ENCODE results near the gene CNTN2. TPM values are rescaled to one million over a fixed set of nuclear protein-coding genes. Genes with fewer than 3 reads are reported as not detected.

Gene CNTN2, protein sequence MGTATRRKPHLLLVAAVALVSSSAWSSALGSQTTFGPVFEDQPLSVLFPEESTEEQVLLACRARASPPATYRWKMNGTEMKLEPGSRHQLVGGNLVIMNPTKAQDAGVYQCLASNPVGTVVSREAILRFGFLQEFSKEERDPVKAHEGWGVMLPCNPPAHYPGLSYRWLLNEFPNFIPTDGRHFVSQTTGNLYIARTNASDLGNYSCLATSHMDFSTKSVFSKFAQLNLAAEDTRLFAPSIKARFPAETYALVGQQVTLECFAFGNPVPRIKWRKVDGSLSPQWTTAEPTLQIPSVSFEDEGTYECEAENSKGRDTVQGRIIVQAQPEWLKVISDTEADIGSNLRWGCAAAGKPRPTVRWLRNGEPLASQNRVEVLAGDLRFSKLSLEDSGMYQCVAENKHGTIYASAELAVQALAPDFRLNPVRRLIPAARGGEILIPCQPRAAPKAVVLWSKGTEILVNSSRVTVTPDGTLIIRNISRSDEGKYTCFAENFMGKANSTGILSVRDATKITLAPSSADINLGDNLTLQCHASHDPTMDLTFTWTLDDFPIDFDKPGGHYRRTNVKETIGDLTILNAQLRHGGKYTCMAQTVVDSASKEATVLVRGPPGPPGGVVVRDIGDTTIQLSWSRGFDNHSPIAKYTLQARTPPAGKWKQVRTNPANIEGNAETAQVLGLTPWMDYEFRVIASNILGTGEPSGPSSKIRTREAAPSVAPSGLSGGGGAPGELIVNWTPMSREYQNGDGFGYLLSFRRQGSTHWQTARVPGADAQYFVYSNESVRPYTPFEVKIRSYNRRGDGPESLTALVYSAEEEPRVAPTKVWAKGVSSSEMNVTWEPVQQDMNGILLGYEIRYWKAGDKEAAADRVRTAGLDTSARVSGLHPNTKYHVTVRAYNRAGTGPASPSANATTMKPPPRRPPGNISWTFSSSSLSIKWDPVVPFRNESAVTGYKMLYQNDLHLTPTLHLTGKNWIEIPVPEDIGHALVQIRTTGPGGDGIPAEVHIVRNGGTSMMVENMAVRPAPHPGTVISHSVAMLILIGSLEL
- polyA plus RNA-seq (3.2 and 5.0 TPM in 2 replicates), polyA minus RNA-seq (14.1 and 14.9 TPM in 2 replicates)

DNA sequence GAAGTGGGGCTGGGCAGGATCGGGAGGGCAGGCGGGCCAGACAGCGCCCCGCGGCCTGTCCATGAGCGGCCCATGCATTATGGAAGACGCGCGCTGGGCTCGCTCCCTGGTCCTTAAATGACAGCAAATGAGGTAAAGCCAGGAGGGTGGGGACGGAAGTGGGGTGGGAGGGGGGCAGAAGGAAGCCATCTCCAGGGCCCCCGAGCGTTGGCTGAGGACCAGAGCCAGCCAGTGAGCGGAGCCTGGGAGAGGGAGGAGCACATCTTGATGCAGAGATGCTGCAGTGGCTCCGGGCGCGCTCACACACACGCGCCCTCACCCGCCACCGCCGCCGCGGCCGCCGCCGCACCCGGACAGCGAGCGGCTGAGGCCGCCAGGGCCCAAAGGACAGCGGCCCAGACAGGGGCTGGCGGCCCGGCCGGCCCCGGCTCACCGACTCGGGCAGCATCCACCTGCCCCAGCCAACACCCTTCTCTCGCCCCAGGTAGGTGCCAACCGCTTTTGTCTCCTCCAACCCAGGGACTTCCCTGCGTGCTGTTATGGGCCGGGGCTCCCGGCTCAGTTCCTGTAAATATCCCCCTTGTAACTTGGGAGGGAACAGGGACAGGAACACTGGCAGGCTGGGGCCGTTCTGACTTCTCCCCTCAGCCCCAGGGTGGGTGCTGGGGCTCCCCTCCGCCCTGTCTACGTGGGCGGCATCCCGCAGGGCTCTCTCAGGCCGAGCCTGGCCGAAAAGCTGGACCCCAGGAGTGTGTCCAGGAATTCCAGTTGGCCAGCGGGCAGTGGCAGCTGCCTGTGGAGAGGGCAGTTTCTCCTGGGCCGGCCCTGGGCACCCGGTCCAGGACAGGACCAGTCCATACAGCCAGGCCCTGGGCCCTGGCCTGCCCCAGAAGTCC lies at the start of gene CNTN2:
TSS of gene CNTN2 (plus strand) at position 302 of the 896 bp plus-strand sequence. CDS start 9,974 bp downstream, outside the sequence.
- H3K27ac ChIP-seq (ENCODE audit: low read length), result no peak within 1 kb of the TSS

DNA sequence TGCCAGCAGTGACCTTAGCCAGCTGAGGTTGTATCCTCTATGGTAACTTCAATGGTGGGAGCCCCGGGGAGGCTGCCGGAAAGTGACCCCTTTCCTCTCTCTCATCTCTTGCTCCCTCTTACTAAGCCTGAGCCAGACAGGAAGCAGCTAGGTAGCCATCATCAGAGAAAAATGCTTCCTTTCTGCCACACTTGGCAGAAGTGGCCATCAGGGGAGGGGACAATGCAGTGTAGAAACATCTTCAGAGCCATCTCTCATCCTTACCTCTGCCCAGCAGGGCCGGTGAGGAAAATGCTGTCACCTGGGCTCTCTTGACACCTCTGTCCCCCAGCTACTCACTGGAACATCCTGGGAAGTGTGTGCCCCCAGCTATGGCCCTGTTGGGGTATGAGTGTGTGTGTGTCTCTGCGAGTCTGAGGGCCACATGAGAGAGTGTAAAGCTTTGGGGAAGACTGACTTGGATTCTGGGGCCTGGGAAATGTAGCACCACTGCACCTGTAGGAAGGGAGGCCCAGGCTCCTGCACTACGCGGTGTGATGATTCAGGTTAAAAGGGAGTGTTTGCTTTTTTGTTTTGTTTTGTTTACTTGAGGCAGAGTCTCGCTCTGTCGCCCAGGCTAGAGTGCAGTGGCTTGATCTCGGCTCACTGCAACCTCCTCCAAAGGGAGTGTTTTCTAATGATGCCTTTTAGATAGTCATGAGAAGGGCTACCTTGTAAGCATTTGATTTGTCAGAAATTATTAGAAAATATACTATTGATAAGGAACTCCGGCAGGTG lies 48.7 kb upstream of the CNTN2 start:
- H3K4me3 ChIP-seq (ENCODE audit: low read length), result no peak overlapping the region
- no peaks in the 10 kb centered on the region for H3K9me2 ChIP-seq (ENCODE audit: insufficient read depth, low read length)
- no peak overlapping the region for H3K27ac ChIP-seq (ENCODE audit: low read length)
- no peaks in the 10 kb centered on the region for H3K79me2 ChIP-seq (replicated peaks; ENCODE audit: insufficient read depth, low read length)
- no peak overlapping the region for H2AFZ ChIP-seq (ENCODE audit: low read depth, low read length)
- no peaks in the 10 kb centered on the region for H3K9me3 ChIP-seq (ENCODE audit: low read length)
- H3K9ac ChIP-seq (ENCODE audit: low read length), result no peak overlapping the region
- no peaks in the 10 kb centered on the region for H4K20me1 ChIP-seq (ENCODE audit: insufficient read depth)
- peaks cover 10% of the 10 kb centered on the region for H3K36me3 ChIP-seq (ENCODE audit: insufficient read depth, low read length)
- no peaks in the 10 kb centered on the region for H3K27me3 ChIP-seq (ENCODE audit: insufficient read depth, low read depth, low read length)
- no peak overlapping the region for H3K4me2 ChIP-seq (ENCODE audit: low read length)
- H3F3A ChIP-seq (ENCODE audit: insufficient read depth, low read length, poor library complexity, severe bottlenecking), result no peaks in the 10 kb centered on the region
- TF ChIP-seq, protein P1, sequence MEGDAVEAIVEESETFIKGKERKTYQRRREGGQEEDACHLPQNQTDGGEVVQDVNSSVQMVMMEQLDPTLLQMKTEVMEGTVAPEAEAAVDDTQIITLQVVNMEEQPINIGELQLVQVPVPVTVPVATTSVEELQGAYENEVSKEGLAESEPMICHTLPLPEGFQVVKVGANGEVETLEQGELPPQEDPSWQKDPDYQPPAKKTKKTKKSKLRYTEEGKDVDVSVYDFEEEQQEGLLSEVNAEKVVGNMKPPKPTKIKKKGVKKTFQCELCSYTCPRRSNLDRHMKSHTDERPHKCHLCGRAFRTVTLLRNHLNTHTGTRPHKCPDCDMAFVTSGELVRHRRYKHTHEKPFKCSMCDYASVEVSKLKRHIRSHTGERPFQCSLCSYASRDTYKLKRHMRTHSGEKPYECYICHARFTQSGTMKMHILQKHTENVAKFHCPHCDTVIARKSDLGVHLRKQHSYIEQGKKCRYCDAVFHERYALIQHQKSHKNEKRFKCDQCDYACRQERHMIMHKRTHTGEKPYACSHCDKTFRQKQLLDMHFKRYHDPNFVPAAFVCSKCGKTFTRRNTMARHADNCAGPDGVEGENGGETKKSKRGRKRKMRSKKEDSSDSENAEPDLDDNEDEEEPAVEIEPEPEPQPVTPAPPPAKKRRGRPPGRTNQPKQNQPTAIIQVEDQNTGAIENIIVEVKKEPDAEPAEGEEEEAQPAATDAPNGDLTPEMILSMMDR (IDR thresholded peaks at IDR 0.05; ENCODE audit: poor library complexity, severe bottlenecking), result no peak
- TF ChIP-seq MXI1 (conservative IDR thresholded peaks at IDR 0.05; ENCODE audit: poor library complexity, severe bottlenecking) (no peak), POLR2AphosphoS5 (IDR thresholded peaks at IDR 0.05) (no peak), EZH2 (IDR thresholded peaks at IDR 0.05; ENCODE audit: borderline replicate concordance, insufficient read depth, low read length, poor library complexity, severe bottlenecking) (no peak), EP300 (conservative IDR thresholded peaks at IDR 0.05; ENCODE audit: poor library complexity, severe bottlenecking) (no peak), SMC3 (conservative IDR thresholded peaks at IDR 0.05; ENCODE audit: poor library complexity) (no peak), RAD21 (conservative IDR thresholded peaks at IDR 0.05) (no peak), TAF1 (IDR thresholded peaks at IDR 0.05; ENCODE audit: low read depth) (no peak)
- TF ChIP-seq, protein P2, sequence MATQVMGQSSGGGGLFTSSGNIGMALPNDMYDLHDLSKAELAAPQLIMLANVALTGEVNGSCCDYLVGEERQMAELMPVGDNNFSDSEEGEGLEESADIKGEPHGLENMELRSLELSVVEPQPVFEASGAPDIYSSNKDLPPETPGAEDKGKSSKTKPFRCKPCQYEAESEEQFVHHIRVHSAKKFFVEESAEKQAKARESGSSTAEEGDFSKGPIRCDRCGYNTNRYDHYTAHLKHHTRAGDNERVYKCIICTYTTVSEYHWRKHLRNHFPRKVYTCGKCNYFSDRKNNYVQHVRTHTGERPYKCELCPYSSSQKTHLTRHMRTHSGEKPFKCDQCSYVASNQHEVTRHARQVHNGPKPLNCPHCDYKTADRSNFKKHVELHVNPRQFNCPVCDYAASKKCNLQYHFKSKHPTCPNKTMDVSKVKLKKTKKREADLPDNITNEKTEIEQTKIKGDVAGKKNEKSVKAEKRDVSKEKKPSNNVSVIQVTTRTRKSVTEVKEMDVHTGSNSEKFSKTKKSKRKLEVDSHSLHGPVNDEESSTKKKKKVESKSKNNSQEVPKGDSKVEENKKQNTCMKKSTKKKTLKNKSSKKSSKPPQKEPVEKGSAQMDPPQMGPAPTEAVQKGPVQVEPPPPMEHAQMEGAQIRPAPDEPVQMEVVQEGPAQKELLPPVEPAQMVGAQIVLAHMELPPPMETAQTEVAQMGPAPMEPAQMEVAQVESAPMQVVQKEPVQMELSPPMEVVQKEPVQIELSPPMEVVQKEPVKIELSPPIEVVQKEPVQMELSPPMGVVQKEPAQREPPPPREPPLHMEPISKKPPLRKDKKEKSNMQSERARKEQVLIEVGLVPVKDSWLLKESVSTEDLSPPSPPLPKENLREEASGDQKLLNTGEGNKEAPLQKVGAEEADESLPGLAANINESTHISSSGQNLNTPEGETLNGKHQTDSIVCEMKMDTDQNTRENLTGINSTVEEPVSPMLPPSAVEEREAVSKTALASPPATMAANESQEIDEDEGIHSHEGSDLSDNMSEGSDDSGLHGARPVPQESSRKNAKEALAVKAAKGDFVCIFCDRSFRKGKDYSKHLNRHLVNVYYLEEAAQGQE (IDR thresholded peaks at IDR 0.05; ENCODE audit: borderline replicate concordance), result no peak

More for the DNA sequence above, at the start of gene CNTN2:
- TF ChIP-seq, protein P2 (IDR thresholded peaks at IDR 0.05; ENCODE audit: borderline replicate concordance), result no peak
- TF ChIP-seq POLR2AphosphoS5 (IDR thresholded peaks at IDR 0.05) (peak; percentile 14), MXI1 (conservative IDR thresholded peaks at IDR 0.05; ENCODE audit: poor library complexity, severe bottlenecking) (peak; percentile 32)
- Histone ChIP-seq H3K4me3 (ENCODE audit: low read length) (peak within 1 kb of the TSS; percentile 61), H3K9ac (ENCODE audit: low read length) (peak within 1 kb of the TSS; percentile 53), H3F3A (ENCODE audit: insufficient read depth, low read length, poor library complexity, severe bottlenecking) (no peaks in the 10 kb centered on the region), H3K27me3 (ENCODE audit: insufficient read depth, low read depth, low read length) (peaks cover 10% of the 10 kb centered on the region), H3K79me2 (replicated peaks; ENCODE audit: insufficient read depth, low read length) (no peaks in the 10 kb centered on the region), H3K9me3 (ENCODE audit: low read length) (no peaks in the 10 kb centered on the region), H4K20me1 (ENCODE audit: insufficient read depth) (no peaks in the 10 kb centered on the region), H2AFZ (ENCODE audit: low read depth, low read length) (peak within 1 kb of the TSS; percentile 27), H3K4me2 (ENCODE audit: low read length) (peak within 1 kb of the TSS; percentile 19), H3K36me3 (ENCODE audit: insufficient read depth, low read length) (no peaks in the 10 kb centered on the region), H3K9me2 (ENCODE audit: insufficient read depth, low read length) (no peaks in the 10 kb centered on the region)

Data from neural cell (in vitro differentiated cells).